Endothelial cell of hepatic sinusoid (primary cell): ENCODE results near the gene MOB3C.
"Not testable (repeated sequence)": the region's sequence is repeated elsewhere in the genome, so short reads cannot be mapped to it uniquely, and the experiment has no call there.

Experiments used
- in situ Hi-C: cut with HindIII; loops from 2 replicates; pipeline ENCODE4 v1.10.0; 2017; ENCODE audit warnings: low sequenced_read_pairs

The MOB3C gene

DNA sequence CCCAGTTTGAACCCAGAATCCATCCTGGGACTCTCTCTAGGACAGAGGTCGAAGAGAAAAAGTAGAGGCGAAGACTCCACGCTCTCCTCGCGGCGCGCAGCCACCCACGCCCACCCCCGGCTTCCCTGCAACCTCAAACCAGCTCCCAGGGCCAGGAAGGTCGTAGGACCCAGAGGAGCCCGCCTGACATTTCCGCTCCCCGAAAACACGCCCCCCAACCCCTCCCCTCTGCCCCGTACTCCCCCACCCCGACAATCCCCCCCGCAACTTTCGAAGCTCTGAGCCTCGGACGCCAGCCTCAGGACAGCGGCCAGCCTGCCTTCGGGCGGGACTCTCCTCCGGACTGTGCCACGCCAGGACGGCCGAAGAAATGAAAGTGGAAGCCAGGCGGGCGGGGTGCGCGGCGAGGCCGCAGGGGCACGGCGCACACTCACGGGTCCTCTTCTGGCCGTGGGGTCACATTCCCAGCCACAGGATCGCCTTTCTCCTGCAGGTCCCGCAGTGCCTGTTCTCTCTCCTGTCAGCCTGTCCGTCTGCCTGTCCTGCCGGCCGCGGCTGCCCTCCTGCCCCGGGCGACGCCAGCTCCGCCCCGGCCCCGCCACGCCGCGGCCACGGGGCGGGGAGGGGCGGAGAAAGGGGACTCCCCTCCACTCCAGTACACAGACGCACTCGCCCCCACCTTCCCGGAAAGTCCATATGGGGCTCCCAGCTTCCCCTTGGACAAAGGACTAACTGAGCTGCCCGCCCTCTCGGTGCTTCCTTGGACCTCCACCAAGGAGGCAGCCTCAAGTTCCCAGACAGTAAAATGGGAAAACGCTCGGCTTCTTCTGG lies at the start of gene MOB3C:
Gene MOB3C (minus strand): TSS at position 535 of the 831 bp plus-strand sequence. CDS start 3,490 bp downstream, outside the sequence.
- in situ Hi-C loops, result loop anchor here (5.0 kb wide), 2 partner anchors 39 to 76 kb away; no protein-coding TSS in a partner anchor

DNA sequence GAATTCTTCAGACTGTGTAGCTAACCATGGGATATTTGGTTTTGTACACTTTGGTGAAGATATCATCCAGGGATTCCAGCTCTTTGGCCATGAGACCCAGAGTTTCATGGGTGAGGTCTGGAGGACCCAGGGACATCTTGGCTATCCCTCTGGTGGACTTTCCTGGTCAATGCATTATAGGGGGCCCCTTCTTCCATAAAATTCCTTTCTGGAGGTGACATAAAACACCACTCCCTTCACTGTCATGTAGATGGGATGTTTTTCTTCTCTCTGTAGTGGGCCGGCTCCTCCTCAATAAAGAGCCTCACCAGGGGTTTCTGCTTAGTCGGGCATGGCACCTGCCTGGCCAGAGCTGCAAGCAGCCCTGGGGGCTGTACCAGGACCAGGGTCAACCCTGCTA lies 49.4 kb upstream of the MOB3C start:
- in situ Hi-C loops, result loop anchor here (5.0 kb wide), 1 partner anchor 59 kb away; no protein-coding TSS in a partner anchor

DNA sequence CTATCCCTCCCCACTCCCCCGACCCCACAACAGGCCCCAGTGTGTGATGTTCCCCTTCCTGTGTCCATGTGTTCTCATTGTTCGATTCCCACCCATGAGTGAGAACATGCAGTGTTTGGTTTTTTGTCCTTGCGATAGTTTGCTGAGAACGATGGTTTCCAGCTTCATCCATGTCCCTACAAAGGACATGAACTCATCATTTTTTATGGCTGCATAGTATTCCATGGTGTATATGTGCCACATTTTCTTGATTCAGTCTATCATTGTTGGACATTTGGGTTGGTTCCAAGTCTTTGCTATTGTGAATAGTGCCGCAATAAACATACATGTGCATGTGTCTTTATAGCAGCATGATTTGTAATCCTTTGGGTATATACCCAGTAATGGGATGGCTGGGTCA lies 46.3 kb upstream of the MOB3C start:
- in situ Hi-C loops, result not testable (repeated sequence)

DNA sequence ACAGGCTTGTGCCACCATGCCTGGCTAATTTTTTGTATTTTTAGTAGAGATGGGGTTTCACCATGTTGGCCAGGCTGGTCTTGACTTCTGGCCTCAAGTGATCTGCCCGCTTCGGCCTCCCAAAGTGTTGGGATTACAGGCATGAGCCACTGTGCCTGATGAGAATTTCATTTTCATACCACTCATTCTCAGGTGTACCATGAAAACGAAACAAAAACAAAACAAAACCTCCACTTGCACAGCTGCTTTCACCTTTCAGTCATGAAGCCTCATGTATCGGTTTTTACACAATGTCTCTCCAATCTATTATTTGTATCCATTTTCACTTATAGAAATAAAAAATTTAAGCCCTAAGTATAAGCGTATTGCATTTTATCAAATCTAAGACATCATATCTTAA lies 43.5 kb upstream of the MOB3C start:
- in situ Hi-C loops, result not testable (repeated sequence)

DNA sequence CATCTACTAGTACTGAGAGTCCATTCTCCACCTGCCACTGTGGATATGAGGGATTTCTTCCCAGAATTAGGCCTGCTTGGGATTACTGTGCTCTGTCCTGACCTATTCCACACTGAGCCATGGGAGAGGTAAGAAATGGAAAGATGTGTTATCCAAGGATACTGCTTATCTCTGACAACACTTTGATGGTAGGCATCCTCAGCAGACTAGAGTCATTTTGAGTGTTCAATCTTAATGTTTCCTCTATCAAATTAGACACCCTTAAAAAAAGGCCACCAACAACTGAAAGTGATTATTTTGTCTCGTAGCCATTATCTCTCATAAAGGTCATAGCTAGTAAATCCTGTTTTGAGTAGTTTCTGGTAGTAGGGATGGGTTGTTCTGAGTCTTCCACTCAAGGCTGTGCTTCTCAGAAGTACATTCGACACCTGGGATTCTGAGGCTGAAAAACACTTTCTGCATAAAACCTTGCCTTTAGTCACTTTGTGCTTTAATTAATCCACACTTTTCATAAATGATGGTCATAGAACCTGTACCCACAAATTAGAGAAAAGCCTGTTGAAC lies 42.8 kb upstream of the MOB3C start:
- in situ Hi-C loops, result no loop called here

DNA sequence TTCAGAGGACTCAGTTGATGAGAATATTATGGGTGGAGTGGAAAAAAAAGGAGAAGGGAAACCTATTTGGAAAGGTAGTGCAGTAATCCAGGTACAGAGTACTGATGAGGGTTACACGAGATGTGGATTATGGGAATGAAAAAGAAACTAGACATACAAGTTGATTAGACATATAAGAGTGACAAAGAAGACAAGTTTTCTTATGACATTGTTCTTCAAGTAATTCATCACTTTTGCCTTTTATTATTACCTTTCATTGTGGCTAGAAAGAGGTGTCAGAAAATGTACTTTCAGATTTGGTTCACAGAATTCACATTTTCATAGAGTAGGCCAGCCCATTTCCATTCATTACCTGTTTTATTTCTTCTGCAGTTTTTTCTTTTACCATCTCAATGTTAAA lies 41.2 kb upstream of the MOB3C start:
- in situ Hi-C loops, result no loop called here

DNA sequence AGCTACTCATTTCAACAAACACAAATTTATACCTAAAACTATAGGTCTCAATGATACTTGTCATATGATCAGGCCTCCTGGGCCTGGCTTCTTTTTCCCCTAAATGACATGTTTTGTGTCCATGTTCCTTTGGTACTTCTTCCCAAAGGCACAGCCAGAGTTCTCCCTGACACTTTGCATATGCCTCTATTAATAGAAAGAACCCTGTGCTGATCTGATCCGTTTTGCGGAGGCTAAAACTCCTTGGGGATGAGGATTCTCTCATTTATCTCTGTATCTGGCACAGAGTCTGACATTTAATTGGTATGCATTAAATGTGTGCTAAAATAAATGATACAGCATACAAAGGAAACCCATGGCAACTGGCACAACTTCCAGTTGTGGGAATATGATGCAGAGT lies 40.0 kb upstream of the MOB3C start:
- in situ Hi-C loops, result no loop called here

DNA sequence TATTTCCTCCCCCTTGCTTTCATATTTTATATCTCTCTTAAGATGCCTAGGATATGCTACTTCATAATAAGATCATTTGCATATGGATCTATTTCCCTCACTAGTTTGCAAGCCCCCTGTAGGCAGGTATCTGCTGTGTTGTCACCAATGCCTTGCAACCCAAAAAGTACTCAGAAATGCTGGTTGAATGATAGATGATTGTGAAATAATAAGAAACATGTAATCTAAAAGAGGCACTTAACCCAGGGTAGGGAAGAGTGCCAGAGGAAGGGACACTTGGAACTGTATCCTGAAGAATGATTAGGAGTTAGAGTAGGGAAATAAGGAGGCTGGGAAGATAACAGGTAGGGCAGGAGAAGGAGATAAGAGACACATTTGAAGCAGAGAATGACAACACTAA lies 39.2 kb upstream of the MOB3C start:
- in situ Hi-C loops, result no loop called here

DNA sequence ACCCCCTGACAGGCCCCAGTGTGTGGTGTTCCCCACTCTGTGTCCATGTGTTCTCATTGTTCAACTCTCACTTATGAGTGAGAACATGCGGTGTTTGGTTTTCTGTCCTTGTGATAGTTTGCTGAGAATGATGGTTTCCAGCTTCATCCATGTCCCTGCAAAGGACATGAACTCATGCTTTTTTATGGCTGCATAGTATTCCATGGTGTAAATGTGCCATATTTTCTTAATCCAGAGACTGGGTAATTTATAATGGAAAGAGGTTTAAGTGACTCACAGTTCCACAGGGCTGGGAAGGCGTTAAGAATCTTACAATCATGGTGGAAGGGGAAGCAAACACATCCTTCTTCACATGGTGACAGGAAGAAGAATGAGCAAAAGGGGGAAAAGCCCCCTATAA lies 38.1 kb upstream of the MOB3C start:
- in situ Hi-C loops, result not testable (repeated sequence)

DNA sequence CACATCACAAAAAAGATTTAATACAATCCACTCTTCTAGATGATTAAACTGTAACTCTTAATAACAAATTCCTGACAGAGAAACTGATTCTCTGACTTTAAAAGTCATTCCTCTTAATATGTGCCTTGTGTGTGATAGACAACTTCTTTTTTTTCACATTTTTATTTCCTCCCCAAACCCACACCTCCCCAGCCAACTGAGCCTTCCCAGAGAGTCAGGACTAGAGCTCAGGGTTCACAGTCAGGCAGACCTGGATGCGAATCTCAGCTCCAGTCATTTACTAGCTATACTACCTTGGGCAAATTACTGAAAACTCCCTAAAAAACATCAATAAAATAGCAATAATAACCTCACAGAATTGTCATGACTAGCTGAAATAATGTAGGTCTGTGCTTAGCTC lies 37.4 kb upstream of the MOB3C start:
- in situ Hi-C loops, result no loop called here

DNA sequence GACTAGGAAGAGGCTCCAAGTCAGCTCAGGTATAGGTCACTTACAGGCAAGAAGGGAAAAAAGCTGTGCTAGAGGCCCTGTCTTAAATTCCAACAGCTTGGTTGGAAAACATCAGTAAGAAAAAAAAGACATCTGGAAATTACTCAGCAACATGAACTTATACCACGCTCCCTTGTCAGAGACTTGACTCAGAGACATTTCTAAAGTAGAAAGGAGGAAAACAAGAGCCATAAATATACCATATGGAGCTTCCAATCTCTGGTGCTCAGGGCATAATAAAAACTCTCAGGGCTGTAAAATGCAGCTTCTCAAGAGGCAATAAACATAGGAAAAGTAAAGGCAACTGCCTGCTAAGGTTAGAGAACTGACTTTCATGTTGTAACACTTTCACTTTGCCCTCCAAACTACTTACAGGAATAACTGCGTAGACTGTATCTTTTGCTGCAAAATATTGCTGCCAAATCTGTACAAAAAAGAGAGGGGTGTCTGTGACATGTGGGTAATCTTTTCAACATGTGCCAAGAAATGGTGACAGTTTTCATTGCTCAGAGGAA lies 36.9 kb upstream of the MOB3C start:
- in situ Hi-C loops, result no loop called here

DNA sequence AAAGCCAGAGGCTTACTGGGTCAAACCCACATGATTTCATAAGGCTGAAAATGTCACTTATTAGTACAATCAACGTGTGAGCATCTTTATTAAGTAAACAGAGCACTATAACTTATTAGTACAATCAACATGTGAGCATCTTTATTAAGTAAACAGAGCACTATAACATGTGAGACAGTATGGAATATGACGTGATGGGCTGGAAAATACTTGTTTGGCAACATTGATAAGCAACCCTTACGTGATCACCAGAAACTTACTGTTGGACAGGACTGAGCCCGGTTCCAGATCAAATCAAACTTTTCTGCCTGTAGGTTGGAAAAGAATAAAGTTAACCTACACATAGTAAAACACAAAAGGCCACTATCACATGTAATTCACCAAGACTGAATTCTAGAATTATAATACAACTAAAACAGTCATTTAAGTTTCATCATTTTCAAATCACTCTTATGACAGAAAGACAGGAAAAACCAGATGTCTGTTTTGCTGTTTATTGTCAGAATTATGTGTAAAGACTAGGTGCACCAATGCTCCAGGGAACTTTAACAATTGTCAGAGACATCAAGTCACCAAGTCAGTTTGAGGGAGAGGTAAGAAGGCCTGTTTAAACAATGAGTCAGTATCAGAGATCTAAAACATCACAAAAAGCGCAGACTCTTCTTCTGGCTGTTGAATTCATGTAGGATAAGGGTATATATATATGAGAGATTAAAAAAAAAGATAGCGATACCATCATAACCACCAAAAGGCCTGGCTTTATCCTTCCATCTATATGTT lies 35.9 kb upstream of the MOB3C start:
- in situ Hi-C loops, result no loop called here

DNA sequence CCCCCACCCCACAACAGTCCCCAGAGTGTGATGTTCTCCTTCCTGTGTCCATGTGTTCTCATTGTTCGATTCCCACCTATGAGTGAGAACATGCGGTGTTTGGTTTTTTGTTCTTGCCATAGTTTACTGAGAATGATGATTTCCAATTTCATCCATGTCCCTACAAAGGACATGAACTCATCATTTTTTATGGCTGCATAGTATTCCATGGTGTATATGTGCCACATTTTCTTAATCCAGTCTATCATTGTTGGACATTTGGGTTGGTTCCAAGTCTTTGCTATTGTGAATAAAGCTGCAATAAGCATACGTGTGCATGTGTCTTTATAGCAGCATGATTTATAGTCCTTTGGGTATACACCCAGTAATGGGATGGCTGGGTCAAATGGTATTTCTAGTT lies 34.5 kb upstream of the MOB3C start:
- in situ Hi-C loops, result not testable (repeated sequence)

DNA sequence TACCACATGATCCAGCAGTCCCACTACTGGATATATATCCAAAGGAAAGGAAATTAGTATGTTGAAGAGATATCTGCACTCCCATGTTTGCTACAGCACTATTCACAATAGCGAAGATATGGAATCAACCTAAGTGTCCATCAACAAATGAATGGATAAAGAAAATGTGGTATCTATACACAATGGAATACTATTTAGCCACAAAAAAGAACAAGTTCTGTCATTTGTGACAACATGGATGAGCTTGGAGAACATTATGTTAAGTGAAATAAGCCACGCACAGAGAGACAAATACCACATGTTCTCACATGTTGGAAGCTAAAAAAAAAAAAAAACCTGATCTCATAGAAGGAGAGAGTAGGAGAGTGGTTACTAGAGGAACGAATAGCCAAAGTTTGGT lies 33.9 kb upstream of the MOB3C start:
- in situ Hi-C loops, result no loop called here

DNA sequence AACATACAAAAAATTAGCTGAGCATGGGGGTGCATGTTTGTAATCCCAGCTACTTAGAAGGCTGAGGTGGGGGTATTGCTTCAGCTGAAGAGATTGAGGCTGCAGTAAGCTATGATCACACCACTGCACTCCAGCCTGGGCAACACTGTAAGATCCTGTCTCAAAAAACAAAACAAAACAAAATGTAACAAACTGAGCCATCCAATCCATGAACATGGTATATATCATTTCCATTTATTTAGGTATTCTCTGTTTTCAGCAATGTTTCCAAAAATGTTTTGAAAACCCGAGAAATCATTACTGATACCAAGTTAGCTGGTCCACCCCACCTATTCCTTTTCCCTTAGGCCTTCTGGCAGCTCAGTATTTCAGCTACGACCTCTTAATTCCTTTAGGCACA lies 33.2 kb upstream of the MOB3C start:
- in situ Hi-C loops, result no loop called here

DNA sequence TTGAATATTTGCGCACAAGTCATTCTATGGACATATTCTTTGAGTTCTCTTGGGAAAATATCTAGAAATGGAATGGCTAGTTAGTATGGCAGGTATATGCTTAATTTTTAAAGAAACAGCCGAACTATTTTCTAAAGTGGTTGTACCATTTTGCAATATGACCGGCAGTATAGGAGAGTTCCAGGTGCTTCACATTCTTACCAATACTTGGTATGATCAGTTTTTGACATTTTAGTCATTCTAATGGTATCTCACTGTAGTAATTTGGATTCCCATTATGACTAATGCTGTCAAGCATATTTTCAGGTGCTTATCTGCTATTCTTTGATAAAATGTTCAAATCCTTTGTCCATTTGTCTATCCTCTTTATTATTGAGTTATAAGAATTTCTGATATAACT lies 31.0 kb upstream of the MOB3C start:
- in situ Hi-C loops, result no loop called here

DNA sequence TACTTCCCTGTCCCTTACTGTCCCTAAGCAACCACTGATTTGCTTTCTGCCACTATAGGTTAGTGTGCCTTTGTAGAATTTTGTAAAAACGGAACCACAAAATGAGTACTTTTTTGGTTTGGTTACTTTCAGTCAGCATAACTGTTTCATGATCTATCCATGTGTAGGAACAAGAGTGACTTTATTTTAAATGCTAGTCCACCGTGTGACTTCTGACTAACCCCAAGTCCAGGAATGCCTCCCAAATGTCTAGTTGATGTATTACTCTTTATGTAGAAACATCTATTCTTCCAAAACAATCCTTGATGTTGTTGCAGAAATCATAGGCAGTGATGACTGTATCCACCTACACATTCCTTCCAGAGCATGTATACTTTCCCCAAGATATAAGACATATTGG lies 30.2 kb upstream of the MOB3C start:
- in situ Hi-C loops, result no loop called here

DNA sequence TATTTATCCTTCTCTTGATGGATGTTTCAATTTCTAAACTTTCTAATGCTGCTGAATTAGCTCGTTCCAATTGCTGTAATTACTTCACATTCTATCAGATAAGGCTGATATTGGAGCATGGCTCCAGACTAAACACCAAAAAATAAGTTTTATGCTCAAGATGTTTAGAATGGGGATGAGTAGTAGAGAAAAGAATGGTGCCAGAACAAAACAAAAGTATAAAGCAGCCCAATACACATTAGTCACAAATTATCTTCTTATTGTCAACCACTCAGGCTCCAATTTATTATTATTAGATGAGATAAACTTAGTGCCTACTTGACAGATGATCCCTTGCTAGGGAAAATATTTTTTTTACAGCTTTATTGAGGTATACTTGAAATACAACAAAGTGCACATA lies 29.7 kb upstream of the MOB3C start:
- in situ Hi-C loops, result no loop called here

DNA sequence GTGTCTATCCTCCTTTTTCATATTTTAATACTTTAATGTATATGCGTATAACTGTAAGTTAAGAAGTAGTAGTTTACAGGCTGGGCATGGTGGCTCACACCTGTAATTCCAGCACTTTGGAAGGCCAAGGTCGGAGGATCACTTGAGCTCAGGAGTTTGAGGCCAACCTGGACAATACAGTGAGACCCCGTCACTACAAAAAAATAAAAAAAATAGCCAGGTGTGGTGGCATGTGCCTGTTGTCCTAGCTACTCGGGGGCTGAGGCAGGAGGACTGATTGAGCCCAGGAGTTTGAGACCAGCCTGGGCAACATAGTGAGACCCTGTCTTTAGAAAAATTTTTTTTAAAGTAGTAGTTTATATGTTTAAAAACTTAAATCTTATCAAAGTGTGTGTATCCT lies 29.2 kb upstream of the MOB3C start:
- in situ Hi-C loops, result no loop called here

DNA sequence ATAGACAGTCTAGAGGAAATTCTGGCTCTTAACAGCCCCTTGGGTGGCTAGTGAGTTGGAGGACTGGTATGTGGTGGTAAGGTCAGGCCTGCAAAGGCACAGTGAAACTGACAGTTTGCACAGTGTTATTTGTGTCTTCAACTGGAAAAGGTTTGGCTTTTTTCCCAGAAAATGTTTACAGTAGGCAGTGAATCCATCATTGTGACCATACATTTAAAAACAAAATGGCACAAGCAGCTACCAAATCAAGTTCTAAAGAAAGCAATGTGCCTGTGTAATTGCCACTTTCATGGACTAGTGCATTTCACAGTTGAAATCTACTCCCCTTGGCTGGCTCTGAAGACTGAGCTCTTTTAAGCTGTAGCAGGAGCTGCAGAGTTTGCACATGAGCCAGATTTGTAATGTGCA lies 26.8 kb upstream of the MOB3C start:
- in situ Hi-C loops, result no loop called here

DNA sequence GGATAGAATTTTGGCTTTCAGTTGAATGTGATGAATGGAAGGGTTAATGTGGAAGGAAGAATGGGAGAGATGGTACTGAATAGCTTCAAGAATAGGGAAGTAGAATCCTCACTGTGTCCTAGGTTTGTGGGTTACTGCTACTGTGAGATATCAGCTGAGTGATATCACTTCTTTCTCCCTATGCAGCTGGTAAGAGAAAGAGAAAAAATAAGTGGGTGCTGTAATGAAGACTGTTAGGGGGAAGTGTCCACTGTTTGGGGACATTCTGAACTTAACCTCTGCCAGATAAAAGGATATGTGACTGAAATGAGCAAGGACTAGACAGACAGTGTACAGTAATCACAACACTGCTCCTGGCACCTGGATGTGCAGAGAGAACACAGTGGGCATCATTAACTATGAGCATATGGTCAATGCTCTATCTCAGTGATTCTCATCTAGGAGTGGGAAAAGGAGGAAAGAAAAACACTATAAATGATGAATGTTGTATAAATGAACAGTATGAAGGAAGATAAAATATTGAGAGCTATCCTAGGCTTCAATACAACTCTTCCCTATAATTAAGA lies 25.6 kb upstream of the MOB3C start:
- in situ Hi-C loops, result no loop called here
